WTC11 (cell line): ENCODE results near the gene MLN. TPM values are rescaled to one million over a fixed set of nuclear protein-coding genes. Genes with fewer than 3 reads are reported as not detected.

ENCODE experiments used
- ATAC-seq: fragments of 200-7000 bp; cut with Tn5 transposase; 2 replicates; pipeline ENCODE4 v1.10.0; 2021; ENCODE audit warnings: mild to moderate bottlenecking, moderate library complexity
- CTCF ChIA-PET: fragments of 300-600 bp; sonication (Branson Sonifier 250); formaldehyde crosslinking; loops from one replicate; lab custom pipeline; 2021; ENCODE audit warnings: antibody characterized with exemption; lab: Charles Lee
- POLR2A ChIA-PET: fragments of 350-600 bp; sonication (Branson Sonifier 250); formaldehyde crosslinking; loops from one replicate; lab custom pipeline; 2021; ENCODE audit warnings: antibody characterized with exemption; lab: Charles Lee
- DNase-seq: peaks from one replicate; pipeline ENCODE4 v3.0.0; 2021; ENCODE audit warnings: low spot score
- H3K27ac Mint-ChIP-seq: 2 replicates; pipeline ENCODE4 v1.8.0; 2021; ENCODE audit warnings: mixed read lengths
- H3K27me3 Mint-ChIP-seq: 2 replicates; pipeline ENCODE4 v1.8.0; 2021; ENCODE audit warnings: low read depth, mild to moderate bottlenecking, moderate library complexity, mixed read lengths
- H3K36me3 Mint-ChIP-seq: 2 replicates; pipeline ENCODE4 v1.8.0; 2021; ENCODE audit warnings: mixed read lengths
- H3K4me1 Mint-ChIP-seq: 2 replicates; pipeline ENCODE4 v1.8.0; 2022; ENCODE audit warnings: mixed read lengths
- H3K4me3 Mint-ChIP-seq: 2 replicates; pipeline ENCODE4 v1.8.0; 2021; ENCODE audit warnings: mild to moderate bottlenecking, moderate library complexity, mixed read lengths
- H3K9me3 Mint-ChIP-seq: 2 replicates; pipeline ENCODE4 v1.8.0; 2021; ENCODE audit warnings: mixed read lengths
- CREB1 ChIP-seq: sonication (generic); formaldehyde crosslinking; IDR thresholded peaks from 2 replicates; pipeline ENCODE4 v1.8.0; 2023; ENCODE audit warnings: mild to moderate bottlenecking, missing genetic modification reagents
- CREM ChIP-seq: sonication (generic); formaldehyde crosslinking; IDR thresholded peaks from 2 replicates; pipeline ENCODE4 v1.8.1; 2022; ENCODE audit warnings: mild to moderate bottlenecking, missing genetic modification reagents, moderate library complexity
- GABPB1 ChIP-seq: sonication (generic); formaldehyde crosslinking; IDR thresholded peaks from 2 replicates; pipeline ENCODE4 v1.8.1; 2023; ENCODE audit warnings: mild to moderate bottlenecking, missing genetic modification reagents
- GRHL2 ChIP-seq: fragments of 250-450 bp; sonication (Bioruptor Pico); IDR thresholded peaks from 2 replicates; pipeline ENCODE4 v1.8.0; 2022; ENCODE audit warnings: mild to moderate bottlenecking, moderate library complexity; ENCODE audit not compliant: insufficient replicate concordance, severe bottlenecking
- JAZF1 ChIP-seq: fragments of 250-450 bp; sonication (Bioruptor Pico); IDR thresholded peaks from 2 replicates; pipeline ENCODE4 v1.9.0; 2021; ENCODE audit warnings: moderate library complexity, mild to moderate bottlenecking, inconsistent platforms
- JUN ChIP-seq: sonication (generic); formaldehyde crosslinking; IDR thresholded peaks from 2 replicates; pipeline ENCODE4 v1.8.0; 2023; ENCODE audit warnings: mild to moderate bottlenecking, missing genetic modification reagents
- NFYB ChIP-seq: sonication (generic); formaldehyde crosslinking; conservative IDR thresholded peaks from 2 replicates; pipeline ENCODE4 v1.8.0; 2022; ENCODE audit warnings: low read depth, missing genetic modification reagents
- OVOL2 ChIP-seq: fragments of 250-450 bp; sonication (Bioruptor Pico); IDR thresholded peaks from 2 replicates; pipeline ENCODE4 v1.9.0; 2021; ENCODE audit warnings: mild to moderate bottlenecking, borderline replicate concordance
- SMAD3 ChIP-seq: sonication (generic); formaldehyde crosslinking; IDR thresholded peaks from 2 replicates; pipeline ENCODE4 v1.8.0; 2022; ENCODE audit warnings: missing genetic modification reagents, mild to moderate bottlenecking, borderline replicate concordance
- ZNF138 ChIP-seq: sonication (generic); formaldehyde crosslinking; conservative IDR thresholded peaks from 2 replicates; pipeline ENCODE4 v1.8.1; 2022; ENCODE audit warnings: mild to moderate bottlenecking, moderate library complexity, missing genetic modification reagents
- ZNF671 ChIP-seq: fragments of 250-450 bp; sonication (Bioruptor Pico); IDR thresholded peaks from 2 replicates; pipeline ENCODE4 v1.8.0; 2021; ENCODE audit warnings: mild to moderate bottlenecking
- total RNA-seq: library from RNA; stranded (reverse); gene quantifications from 3 replicates; pipeline ENCODE4 v1.2.3, GENCODE V29; 2021
- TF ChIP-seq, protein P1 (sequence below): fragments of 250-450 bp; sonication (Bioruptor Pico); IDR thresholded peaks from 2 replicates; pipeline ENCODE4 v1.9.0; 2021; ENCODE audit warnings: mild to moderate bottlenecking
- TF ChIP-seq, protein P2 (sequence below): sonication (generic); formaldehyde crosslinking; conservative IDR thresholded peaks from 2 replicates; pipeline ENCODE4 v1.8.1; 2023; ENCODE audit warnings: mild to moderate bottlenecking, low read depth, missing genetic modification reagents, moderate library complexity
- TF ChIP-seq, protein P3 (sequence below): fragments of 250-450 bp; sonication (Bioruptor Pico); IDR thresholded peaks from 2 replicates; pipeline ENCODE4 v1.8.0; 2021; ENCODE audit warnings: mild to moderate bottlenecking
- TF ChIP-seq, protein P4 (sequence below): sonication (generic); formaldehyde crosslinking; IDR thresholded peaks from 2 replicates; pipeline ENCODE4 v1.8.1; 2023; ENCODE audit warnings: mild to moderate bottlenecking, missing genetic modification reagents, borderline replicate concordance

Gene MLN
- total RNA-seq, 1 experiment from 2014 or later = not detected

DNA sequence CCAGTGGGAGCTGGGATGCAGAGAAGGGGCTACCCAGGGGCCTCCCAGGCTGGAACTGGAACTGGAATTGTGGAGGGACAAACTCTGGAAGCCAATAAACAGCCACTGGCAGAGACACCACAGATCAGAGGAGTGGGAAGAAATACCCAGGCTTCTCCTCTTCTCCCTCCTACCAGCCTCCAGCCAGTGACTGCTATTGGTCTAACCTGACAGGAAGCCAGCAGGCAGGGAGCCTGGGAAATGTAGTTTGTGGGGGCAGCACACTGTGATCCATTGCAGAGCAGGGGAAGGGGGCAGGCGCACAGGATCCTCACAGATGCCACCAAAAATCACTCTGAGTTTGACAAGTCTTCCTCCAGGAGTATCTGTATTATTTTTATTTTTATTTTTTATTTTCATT, 12.1 kb upstream of the MLN start:
- peaks cover 39% of the 10 kb centered on the region for H3K4me1 Mint-ChIP-seq
- POLR2A ChIA-PET = no interaction called here

More for the DNA sequence above, 12.1 kb upstream of the MLN start:
- TF ChIP-seq, protein P1, sequence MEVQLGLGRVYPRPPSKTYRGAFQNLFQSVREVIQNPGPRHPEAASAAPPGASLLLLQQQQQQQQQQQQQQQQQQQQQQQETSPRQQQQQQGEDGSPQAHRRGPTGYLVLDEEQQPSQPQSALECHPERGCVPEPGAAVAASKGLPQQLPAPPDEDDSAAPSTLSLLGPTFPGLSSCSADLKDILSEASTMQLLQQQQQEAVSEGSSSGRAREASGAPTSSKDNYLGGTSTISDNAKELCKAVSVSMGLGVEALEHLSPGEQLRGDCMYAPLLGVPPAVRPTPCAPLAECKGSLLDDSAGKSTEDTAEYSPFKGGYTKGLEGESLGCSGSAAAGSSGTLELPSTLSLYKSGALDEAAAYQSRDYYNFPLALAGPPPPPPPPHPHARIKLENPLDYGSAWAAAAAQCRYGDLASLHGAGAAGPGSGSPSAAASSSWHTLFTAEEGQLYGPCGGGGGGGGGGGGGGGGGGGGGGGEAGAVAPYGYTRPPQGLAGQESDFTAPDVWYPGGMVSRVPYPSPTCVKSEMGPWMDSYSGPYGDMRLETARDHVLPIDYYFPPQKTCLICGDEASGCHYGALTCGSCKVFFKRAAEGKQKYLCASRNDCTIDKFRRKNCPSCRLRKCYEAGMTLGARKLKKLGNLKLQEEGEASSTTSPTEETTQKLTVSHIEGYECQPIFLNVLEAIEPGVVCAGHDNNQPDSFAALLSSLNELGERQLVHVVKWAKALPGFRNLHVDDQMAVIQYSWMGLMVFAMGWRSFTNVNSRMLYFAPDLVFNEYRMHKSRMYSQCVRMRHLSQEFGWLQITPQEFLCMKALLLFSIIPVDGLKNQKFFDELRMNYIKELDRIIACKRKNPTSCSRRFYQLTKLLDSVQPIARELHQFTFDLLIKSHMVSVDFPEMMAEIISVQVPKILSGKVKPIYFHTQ (CRISPR knock-in tag) = no peak
- TF ChIP-seq ZNF138 (CRISPR knock-in tag) (no peak), GABPB1 (CRISPR knock-in tag) (peak; percentile 57; the same call in 1 of the 2 replicates), JUN (CRISPR knock-in tag) (no peak), CREM (CRISPR knock-in tag) (no peak), ZNF671 (CRISPR knock-in tag) (no peak), SMAD3 (CRISPR knock-in tag) (no peak), GRHL2 (no peak), JAZF1 (CRISPR knock-in tag) (no peak), NFYB (CRISPR knock-in tag) (peak; percentile 87), OVOL2 (CRISPR knock-in tag) (no peak), CREB1 (CRISPR knock-in tag) (no peak)
- TF ChIP-seq, protein P2, sequence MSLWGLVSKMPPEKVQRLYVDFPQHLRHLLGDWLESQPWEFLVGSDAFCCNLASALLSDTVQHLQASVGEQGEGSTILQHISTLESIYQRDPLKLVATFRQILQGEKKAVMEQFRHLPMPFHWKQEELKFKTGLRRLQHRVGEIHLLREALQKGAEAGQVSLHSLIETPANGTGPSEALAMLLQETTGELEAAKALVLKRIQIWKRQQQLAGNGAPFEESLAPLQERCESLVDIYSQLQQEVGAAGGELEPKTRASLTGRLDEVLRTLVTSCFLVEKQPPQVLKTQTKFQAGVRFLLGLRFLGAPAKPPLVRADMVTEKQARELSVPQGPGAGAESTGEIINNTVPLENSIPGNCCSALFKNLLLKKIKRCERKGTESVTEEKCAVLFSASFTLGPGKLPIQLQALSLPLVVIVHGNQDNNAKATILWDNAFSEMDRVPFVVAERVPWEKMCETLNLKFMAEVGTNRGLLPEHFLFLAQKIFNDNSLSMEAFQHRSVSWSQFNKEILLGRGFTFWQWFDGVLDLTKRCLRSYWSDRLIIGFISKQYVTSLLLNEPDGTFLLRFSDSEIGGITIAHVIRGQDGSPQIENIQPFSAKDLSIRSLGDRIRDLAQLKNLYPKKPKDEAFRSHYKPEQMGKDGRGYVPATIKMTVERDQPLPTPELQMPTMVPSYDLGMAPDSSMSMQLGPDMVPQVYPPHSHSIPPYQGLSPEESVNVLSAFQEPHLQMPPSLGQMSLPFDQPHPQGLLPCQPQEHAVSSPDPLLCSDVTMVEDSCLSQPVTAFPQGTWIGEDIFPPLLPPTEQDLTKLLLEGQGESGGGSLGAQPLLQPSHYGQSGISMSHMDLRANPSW (CRISPR knock-in tag) = no peak
- TF ChIP-seq, protein P3, sequence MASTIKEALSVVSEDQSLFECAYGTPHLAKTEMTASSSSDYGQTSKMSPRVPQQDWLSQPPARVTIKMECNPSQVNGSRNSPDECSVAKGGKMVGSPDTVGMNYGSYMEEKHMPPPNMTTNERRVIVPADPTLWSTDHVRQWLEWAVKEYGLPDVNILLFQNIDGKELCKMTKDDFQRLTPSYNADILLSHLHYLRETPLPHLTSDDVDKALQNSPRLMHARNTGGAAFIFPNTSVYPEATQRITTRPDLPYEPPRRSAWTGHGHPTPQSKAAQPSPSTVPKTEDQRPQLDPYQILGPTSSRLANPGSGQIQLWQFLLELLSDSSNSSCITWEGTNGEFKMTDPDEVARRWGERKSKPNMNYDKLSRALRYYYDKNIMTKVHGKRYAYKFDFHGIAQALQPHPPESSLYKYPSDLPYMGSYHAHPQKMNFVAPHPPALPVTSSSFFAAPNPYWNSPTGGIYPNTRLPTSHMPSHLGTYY (CRISPR knock-in tag) = no peak
- TF ChIP-seq, protein P4, sequence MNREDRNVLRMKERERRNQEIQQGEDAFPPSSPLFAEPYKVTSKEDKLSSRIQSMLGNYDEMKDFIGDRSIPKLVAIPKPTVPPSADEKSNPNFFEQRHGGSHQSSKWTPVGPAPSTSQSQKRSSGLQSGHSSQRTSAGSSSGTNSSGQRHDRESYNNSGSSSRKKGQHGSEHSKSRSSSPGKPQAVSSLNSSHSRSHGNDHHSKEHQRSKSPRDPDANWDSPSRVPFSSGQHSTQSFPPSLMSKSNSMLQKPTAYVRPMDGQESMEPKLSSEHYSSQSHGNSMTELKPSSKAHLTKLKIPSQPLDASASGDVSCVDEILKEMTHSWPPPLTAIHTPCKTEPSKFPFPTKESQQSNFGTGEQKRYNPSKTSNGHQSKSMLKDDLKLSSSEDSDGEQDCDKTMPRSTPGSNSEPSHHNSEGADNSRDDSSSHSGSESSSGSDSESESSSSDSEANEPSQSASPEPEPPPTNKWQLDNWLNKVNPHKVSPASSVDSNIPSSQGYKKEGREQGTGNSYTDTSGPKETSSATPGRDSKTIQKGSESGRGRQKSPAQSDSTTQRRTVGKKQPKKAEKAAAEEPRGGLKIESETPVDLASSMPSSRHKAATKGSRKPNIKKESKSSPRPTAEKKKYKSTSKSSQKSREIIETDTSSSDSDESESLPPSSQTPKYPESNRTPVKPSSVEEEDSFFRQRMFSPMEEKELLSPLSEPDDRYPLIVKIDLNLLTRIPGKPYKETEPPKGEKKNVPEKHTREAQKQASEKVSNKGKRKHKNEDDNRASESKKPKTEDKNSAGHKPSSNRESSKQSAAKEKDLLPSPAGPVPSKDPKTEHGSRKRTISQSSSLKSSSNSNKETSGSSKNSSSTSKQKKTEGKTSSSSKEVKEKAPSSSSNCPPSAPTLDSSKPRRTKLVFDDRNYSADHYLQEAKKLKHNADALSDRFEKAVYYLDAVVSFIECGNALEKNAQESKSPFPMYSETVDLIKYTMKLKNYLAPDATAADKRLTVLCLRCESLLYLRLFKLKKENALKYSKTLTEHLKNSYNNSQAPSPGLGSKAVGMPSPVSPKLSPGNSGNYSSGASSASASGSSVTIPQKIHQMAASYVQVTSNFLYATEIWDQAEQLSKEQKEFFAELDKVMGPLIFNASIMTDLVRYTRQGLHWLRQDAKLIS = no peak
- TF ChIP-seq, all 79 proteins: peak for 2
- CTCF ChIA-PET = interaction anchor here (0.8 to 1.5 kb wide), 3 partner anchors 35 to 44 kb away, joined by 3 to 4 read pairs (median 3); no protein-coding TSS in a partner anchor
- Mint-ChIP-seq H3K9me3 (no peaks in the 10 kb centered on the region), H3K4me3 (no peak overlapping the region), H3K36me3 (no peaks in the 10 kb centered on the region), H3K27me3 (peaks cover 1% of the 10 kb centered on the region), H3K27ac (no peak overlapping the region)
- ATAC-seq (peak; percentile 88), DNase-seq (peak; percentile 73)
